ENCODE results near the gene P2RY6.

The P2RY6 gene

GRCh38 chr11:73298233-73298632 lies 26.1 kb downstream of the P2RY6 start:
- DNase-seq = no peak

- no peak for DNase-seq
Observed at GRCh38 chr11:73299751-73300150, 27.6 kb downstream of the P2RY6 start.

- no peak for DNase-seq
Observed at GRCh38 chr11:73306069-73306841, 34.1 kb downstream of the P2RY6 start.

GRCh38 chr11:73306977-73307322 lies 34.8 kb downstream of the P2RY6 start:
- DNase-seq = no peak

GRCh38 chr11:73307323-73308002 lies 35.3 kb downstream of the P2RY6 start:
- DNase-seq = peak; percentile 91 to 95

GRCh38 chr11:73308003-73308960 lies 36.1 kb downstream of the P2RY6 start, which contains the start of gene ARHGEF17:
Gene ARHGEF17, plus strand, starts transcription at chr11:73308276. Its CDS starts 363 bp downstream, at chr11:73308639.
- DNase-seq = peak in 1 of 2 experiments; percentile 62

GRCh38 chr11:73308961-73309919 lies 37.1 kb downstream of the P2RY6 start:
- no peak for DNase-seq

- DNase-seq = no peak
Observed at GRCh38 chr11:73310076-73310475, 37.9 kb downstream of the P2RY6 start.

- DNase-seq = no peak
Observed at GRCh38 chr11:73310661-73311393, 38.7 kb downstream of the P2RY6 start.

- DNase-seq = no peak
Observed at GRCh38 chr11:73311394-73311869, 39.3 kb downstream of the P2RY6 start.

- no peak for DNase-seq
Observed at GRCh38 chr11:73312036-73312435, 39.9 kb downstream of the P2RY6 start.

GRCh38 chr11:73312851-73313327 lies 40.8 kb downstream of the P2RY6 start:
- DNase-seq = no peak

- DNase-seq = no peak
Observed at GRCh38 chr11:73313652-73314051, 41.5 kb downstream of the P2RY6 start.

GRCh38 chr11:73314117-73314961 lies 42.2 kb downstream of the P2RY6 start:
- no peak for DNase-seq

GRCh38 chr11:73315293-73316020 lies 43.3 kb downstream of the P2RY6 start:
- DNase-seq = no peak

GRCh38 chr11:73316422-73316821 lies 44.3 kb downstream of the P2RY6 start:
- DNase-seq = no peak

- DNase-seq = no peak
Observed at GRCh38 chr11:73317373-73317772, 45.2 kb downstream of the P2RY6 start.

- DNase-seq = no peak
Observed at GRCh38 chr11:73317803-73318202, 45.7 kb downstream of the P2RY6 start.

- no peak for DNase-seq
Observed at GRCh38 chr11:73318501-73319011, 46.4 kb downstream of the P2RY6 start.

All from NCI-H2081 (cell line).